Frontal cortex (tissue), 4 donors: ENCODE data around the gene LST1. TPM values are rescaled to one million over a fixed set of nuclear protein-coding genes. Genes with fewer than 3 reads are reported as not detected.
A peak's percentile ranks its signal among the peaks of the same experiment; 100 is the strongest.
"Not testable (repeated sequence)": the region's sequence is repeated elsewhere in the genome, so short reads cannot be mapped to it uniquely, and the experiment has no call there.

Source experiments
- DNase-seq, 2 donors: peaks; one replicate each; pipeline ENCODE4 v3.0.0; 2012; ENCODE audit warnings: low spot score in 2 of 2
- FAIRE-seq: peaks from 2 replicates; lab custom pipeline; 2012; peaks lifted over from hg19 to GRCh38; lab: Jason Lieb, UNC
- total RNA-seq: library from RNA; depleted of rRNA; stranded (reverse); fragments of >200 nt; gene quantifications from one replicate; pipeline ENCODE4 v1.2.3, GENCODE V29; 2014
- donor health status: control.
- donor health status: control.
- donor health status: control.

LST1 gene
- total RNA-seq, 1 donor from 2014 or later: 1.2 TPM

DNA sequence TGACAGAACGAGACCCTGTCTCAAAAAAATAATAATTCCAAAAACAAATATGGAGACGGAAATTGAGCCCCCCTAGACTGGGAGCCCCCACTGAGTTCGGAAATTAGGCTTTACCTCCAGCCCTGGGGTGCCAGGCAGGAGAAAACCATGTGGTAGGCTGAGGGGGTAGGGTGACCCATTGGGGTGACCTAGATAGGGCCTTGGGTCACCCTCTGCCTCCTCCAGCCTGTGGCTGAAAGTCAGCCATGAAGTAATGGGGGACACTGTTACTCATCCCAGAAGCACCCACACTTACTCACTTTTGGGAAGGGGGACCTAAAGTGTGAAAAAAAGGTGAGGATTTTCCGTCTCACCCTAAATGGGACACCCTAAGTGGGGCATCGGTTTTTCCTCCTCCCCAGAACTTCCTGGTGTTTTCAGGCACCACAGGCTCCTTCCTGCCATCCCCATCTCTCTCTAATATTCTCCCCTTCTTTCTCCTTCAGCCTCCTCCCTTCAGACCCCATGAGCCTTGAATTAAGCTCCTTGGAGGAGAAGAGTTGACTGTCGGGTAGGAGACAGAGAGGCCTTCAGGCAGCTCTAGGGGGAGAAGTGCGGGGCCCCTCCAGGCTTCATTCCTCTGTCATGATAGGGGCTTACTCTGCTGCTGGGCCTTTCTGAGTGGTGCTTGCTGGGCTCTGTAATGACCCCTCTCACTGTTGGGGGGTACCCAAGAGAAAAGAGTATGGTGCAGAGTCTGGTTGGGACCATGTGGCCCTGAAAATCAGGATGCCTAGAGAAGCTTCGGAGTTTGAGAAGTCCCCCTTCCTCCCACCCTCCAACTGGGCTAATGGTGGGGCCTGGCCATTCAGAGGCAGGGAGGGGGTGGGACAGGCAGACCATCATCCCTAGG is 6.3 kb upstream of the LST1 start:
- no peak for FAIRE-seq
- no peak for DNase-seq

DNA sequence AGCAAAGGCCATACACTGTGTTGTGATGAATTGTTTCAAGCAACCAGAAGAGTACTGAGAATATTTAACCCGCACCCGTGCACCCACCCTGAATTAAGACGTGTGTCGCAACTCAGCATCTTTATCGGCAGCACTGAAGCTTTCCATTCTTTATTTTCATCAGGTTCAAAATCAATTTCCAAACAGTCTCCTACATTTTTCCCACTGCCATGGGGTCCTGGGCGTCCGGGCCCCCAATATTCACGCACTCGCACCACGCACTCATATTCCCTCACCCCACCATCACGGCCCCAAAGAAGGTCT is 5.7 kb upstream of the LST1 start:
- DNase-seq (no peak), FAIRE-seq (no peak)

DNA sequence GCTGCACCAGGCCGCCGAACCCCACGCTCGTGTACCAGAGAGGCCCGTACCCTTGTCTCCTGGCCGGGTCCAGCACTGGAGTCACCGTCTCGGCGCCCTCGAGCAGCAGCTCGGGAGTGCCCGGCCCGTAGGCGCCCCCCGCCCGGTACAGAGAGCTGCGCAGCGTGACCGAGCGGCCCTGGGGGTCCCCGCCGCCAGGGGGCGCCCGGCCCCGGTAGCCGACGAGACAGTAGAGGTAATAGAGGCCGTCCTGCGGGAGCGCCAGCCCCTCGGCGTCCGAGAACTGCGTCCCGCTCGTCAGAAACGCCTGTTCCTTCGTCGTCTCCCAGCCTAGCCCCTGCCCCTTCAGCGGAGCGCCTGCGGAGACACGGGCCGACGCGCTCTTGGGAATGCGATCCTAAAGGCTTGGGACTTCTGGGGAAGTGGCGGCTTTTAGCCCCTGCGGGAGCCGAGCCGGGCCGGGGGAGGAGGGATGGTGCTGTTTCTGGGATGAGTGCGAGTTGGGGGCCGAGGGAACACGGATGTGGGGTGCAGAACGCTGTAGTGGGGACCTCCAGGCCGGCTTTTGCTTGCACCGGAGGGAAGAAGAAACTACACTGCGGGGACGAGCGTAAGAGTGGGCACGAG is 5.2 kb upstream of the LST1 start:
- DNase-seq (peak; percentile 79 to 93), FAIRE-seq (no peak)

DNA sequence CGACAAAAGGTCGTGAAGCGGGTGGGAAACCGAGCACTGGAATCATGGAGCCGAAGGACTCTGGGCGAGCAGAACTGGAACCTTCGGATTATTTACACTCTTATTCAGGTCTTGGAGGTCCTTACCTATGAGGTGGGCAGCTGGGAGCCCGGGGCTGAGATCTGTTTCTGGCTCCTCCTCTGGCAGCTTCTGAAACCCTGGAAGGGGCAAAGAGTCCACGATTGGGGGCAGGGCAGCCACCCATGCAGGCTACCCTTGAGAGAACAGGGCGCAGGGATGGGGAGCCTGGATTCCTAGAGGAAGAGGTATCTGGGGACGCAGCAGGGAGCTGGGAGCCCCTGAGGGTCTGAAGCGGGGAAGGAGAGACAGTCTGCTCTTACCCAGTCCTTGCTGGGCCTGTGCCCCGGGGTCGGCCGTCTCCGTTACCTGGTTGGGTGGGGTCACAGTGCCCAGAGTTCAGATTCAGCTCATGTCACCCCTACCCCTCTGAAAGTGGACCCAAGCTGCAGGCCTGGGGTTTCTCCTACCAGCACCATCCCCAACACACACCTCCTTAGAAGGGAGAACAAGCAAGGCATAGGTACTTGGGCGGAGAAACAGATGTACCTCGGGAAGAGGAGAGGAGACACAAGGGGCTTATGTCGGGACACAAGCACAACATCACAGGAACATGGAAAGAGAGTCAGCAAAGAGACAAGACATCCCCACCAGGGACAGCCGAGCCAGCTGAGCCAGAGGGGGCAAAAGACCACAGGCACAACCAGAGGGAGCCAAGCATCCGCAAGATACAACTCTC is 4.4 kb upstream of the LST1 start:
- FAIRE-seq: no peak
- DNase-seq: no peak

DNA sequence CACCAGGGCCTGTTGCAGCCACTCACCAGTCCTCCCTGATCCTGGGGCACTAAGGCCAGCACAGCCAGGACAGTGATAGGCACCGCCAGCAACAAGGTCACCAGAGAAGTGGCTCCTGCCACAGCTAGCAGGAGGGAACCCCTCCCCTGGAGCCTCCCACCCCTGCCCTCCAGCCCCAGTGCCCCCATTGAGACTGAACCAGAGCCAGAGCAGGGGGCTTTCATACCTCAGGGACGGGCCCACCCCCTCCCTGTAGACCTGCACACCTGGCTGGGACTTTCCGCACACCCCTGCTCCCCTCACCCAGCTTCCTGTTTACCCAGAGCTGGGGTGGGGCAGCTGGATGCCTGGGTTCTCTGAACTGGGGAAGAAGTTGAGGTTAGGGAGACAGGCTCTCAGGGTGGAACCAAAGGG is 3.8 kb upstream of the LST1 start, which contains the start of gene LTB:
Gene LTB, minus strand, starts transcription at position 195 of the 414 bp plus-strand sequence. Its CDS starts 7 bp downstream, at position 188.
- DNase-seq (no peak), FAIRE-seq (no peak)

DNA sequence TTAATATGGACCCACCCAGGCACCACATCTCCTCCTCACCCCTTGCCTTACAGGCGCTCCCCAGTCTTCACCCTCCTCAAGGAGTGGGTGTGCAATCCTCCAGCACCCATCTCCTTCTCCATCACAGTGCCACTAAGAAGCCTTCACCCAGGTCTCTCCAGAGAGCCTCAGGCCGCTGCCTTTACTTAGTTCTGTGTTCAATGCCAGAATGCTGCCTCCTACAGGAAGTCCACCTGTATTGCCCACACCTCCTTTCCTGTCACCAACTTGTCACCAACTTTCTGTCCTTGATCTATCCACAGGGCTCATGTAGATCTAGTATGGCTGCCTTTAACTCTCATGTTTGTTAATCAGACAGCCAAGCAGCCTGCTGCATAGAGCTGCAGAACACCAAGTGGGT is 586 bp upstream of the LST1 start:
- DNase-seq (no peak), FAIRE-seq (no peak)

DNA sequence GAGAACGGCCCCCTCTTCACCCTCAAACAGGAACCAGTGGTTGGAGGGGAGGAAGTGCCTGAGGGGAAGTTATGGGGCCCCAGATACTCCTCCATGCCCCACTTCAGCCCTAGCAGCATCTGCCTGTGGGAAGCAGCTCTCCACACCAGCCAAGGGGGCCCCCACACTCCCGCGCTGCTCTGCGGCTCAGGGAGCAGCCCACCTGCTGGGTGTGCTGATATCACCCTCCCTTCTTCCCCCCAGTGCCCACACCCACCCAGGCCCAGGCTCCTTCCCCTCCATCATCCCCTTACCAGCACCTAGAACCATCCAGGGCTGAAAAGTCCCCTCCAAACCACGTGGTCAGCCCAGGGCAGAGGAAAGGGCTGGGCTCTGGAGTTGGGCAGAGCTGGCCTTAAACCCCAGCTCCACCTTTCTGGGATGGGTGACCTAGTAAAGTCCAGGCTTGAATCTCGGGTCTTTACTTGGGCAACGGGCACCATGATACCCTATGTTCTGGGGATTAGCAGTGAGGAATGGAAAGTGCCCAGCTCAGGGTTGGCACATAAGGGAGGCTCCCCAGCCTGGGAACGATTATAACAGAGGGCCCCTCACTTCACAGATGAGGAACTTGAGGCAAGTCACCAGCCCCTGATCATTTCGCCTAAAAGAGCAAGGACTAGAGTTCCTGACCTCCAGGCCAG is 663 bp downstream of the LST1 start:
- no peak for FAIRE-seq
- DNase-seq: peak in 1 of 2 donors; percentile 8

DNA sequence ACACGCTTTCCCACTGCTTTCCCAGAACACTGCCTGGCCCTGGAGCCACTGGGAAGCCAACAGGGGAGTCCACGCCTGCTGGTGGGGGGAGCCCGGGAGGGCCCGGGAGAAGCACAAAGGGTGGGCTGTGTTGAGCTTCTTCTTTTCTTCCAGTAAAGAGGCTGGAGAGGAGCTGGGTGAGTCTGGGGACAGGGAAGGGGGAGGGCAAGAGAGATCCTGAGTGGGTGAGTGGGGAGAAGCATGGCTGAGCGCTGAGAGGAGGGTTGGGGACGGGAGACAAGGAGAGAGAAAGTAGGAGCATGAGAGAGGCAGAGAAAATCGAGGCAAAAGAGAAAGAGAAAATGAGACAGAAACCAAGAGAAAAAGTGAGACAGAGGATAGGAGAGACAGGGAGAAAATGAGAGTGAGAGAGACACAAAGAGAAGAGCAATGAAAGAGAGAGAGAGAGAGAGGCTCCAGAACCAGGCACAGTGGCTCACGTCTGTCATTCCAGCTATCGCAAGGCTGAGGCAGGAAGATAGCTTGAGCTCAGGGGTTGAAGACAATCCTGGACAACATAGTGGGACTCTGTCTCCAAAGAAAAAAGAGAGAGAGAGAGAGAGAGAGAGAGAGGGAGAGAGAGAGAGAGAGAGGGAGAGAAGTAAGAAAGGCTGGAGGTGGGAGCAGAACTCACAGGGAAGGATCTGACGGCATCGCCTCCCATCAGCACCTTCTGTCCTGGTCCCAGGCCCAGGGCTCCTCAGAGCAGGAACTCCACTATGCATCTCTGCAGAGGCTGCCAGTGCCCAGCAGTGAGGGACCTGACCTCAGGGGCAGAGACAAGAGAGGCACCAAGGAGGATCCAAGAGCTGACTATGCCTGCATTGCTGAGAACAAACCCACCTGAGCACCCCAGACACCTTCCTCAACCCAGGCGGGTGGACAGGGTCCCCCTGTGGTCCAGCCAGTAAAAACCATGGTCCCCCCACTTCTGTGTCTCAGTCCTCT is 2.0 kb downstream of the LST1 start:
- FAIRE-seq (no peak), DNase-seq (no peak)

DNA sequence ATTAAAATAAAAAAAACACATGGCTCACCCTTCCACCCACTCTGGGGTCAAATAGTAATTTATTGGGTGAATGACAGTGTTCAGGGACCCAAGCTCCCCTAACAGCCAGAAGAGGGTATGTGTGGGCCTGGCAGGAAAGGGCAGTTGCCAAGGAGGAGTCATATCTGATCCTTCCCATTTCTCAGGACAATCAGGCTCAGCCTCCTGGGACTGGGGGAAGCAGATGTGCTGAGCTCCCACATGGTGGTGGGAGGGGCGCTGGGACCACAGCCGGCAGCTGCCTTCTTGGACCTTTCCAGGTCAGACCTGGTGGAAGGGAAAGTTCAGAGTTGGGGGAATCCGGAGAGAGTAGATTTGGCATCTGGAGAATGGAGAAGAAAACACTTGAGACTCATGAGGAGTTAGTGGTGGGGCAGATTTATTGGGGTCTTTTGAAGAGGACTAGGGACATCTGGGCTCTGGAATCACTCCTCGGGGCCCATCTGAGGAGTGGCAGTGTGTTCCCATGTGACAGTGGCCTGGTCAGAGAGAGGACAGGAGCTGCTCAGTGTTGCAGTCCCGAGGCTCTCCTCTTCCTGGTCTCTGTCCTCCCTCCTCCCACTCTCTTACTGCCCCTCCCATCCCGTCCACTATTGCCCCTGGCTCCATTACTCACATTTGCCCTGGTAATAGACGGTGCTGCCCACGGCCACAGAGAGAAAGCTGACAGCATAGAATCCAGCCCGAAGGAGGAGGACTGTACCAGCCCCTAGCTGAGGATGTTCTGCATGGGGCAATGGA is 3.0 kb downstream of the LST1 start:
- DNase-seq: no peak
- no peak for FAIRE-seq

DNA sequence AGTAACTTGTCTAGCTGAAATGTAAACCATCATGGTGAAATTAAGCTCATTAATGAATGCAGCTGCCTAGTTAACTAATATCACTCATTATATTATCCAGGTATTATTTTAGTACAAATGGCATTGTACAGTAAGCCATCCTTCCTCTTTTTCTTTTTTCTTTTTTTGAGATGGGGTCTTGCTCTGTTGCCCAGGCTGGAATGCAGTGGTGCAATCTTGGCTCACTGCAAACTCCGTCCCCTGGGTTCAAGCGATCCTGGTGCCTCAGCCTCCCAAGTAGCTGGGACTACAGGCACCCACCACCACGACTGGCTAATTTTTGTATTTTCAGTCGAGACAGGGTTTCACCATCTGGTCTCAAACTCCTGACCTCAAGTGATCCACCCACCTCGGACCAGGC is 4.6 kb downstream of the LST1 start:
- DNase-seq, FAIRE-seq: not testable (repeated sequence)

DNA sequence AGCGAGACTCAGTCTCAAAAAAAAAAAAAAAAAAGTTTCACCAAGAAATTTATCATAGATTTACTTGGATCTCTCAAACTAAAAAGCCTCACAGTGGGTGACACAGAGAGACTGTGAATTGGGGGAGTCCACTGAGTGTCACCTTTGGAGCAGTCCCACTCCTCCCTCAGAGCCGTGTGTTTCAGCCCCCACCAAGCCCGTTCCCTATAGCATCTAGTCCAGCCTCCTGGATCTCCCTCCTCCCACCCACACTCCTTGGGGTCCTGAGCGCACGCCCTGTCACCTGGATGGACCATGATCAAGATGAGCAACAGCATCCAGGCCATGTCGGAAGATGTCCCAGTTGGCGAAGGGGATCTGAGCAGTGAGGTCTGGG is 6.3 kb downstream of the LST1 start:
- FAIRE-seq: no peak
- DNase-seq: no peak

DNA sequence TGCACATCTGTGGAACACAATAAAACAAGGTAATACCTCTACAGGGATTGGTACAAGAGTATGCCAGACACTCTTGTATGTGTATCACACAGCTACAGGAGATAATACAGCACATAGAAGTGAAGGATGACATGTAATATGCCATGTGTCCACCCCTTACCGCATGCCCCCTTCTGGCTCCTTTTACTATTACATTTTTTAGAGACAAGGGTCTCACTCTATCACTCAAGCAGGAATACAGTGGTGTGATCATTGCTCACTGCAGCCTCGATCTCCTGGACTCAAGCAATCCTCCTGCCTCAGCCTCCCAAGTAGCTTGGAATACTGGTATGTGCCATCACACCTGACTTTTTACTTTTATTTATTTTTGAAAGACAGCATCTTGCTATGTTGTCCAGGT is 10.9 kb downstream of the LST1 start:
- DNase-seq: no peak
- no peak for FAIRE-seq

DNA sequence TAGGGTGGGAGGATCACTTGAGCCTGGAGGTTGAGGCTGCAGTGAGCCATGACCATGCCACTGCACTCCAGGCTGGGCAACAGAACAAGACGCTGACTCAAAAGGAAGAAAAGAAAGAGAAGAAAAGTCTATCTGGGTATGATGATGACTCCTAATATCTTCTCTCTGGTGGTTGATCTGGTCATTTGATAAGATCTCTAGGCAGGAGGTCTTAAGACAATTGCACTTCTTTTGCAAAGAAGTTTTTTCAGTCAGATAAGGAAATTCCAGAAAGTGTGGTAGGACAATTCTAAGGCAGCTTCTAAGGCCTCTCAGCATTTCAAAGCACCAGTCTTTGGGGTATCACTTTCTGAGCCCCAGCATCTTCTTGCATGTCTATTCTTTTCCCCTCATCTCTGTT is 21.2 kb downstream of the LST1 start:
- DNase-seq (no peak), FAIRE-seq (no peak)

DNA sequence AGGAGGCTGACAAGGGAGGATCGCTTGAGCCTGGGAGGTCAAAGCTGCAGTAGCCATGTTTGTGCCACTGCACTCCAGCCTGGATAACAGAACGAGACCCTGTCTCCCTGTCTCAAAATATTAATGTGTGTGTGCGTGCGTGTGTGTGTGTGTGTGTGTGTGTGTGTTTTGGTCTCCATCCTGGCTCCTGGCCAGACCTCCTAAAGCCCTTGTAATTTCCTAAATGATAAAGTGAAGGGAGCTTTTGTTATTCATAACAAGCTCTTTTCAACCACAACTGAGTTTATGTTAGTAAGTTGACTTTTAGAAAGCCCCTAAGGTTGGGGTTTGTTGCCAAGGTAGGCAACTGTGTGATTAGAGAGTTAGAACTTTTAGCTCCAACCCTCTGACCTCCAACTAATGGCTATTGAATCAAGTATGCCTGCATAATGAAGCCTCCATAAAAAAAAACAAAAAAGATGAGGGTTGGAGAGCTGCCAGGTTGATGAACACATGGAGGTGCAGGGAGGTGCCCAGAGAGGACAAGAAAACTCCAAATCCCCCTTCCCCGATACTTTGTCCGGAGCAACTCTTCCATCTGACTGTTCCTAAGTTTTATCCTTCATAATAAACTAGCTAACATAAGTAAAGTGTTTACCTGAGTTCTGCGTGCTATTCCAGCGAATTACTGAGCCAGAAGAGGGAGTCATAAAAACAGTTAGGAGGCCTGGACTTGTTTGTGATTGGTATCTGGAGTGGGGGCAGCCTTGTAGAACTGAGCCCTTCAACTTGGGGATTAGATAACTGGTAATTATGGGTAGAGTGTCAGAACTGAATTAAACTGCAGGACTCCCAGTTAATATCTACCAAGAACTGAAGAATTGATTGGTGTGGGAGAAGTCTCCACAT is 23.7 kb downstream of the LST1 start:
- no peak for DNase-seq
- no peak for FAIRE-seq

DNA sequence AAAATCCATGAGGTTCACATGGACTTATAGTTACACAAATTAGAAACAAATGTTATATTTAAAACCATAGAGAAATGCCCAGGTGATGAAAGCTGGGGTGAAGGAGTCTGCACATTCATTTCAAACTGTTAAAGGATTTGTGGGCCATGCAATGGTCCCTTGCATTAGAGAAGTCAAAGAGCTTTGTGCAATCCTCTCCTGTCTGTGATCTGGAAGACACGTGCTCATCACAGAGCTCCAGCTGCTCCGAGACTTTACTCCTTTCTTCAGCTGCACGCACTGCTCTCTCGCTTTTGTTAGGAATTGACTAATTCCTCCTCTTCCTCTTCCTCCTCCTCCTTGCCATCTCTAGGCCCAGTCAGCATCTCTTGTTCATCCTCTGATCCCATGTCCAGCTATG is 24.9 kb downstream of the LST1 start:
- DNase-seq (no peak), FAIRE-seq (no peak)

DNA sequence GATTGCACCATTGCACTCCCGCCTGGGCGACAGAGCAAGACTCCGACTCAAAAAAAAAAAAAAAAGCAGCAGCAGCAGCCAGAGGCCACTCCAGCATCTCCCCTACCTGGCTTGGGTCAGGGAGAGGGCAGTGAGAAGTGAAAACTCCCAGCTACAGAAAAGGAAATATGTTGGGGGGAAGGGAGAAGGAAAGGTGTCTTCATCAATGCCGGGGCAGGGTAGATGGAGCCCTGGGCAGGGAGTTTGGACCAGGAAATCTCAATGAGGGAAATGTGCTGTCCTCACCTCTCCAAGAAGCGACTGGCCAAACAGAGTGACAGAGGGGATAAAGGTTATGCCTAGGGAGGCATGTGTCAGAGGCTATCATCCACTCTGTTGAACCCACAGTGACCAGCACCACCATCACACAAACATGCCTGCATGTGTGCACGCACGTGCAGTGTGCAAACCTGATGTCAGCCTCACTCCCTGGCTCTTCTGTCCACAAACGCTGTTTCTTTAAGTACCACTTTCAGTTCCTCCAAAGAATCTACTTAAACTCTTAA is 28.1 kb downstream of the LST1 start:
- no peak for DNase-seq
- no peak for FAIRE-seq
